Measurements from ENCODE around the gene ARHGAP15.

ARHGAP15 gene

DNA sequence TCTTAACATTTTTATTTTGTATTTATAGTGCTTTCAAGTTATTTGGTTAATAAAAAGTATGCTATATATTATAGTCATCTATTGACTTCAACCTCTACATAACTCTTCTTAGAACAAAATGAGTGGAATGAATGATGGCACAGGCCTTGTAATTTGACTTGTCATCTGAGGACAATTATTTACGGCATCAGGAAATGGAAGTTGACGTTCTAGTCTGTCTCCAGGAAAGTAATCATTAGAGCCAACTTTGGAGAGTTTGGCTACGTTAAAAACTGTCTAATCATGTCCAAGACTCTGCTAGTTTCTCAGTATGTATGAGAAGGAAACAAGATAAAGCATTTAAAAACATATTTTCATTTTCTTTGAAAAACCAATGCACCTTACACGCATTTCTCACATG is 353.6 kb downstream of the ARHGAP15 start:
- no peak for DNase-seq (ENCODE audit: low read depth)

- no peak for DNase-seq (ENCODE audit: low read depth)
Observed at GRCh38 chr2:143486976-143487375, 357.8 kb downstream of the ARHGAP15 start.

DNA sequence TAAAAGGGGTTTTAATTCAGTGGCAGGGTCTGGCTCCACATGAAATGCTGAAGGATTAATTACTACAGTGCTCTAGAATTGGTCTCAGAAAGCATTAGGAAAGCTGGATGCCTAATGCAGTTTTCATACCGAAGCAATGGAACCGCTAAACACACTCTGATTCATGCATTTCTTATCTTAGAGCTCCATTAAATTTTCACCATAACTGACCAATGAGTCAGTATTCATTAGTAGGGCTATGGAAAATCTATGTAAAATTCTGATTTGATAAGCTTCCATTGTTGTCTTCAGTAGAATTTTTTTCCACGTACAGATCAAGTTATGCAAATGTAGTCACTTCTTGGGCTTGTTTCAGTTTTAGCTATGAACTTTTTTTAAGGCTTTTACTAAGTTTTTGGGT is 359.9 kb downstream of the ARHGAP15 start:
- no peak for DNase-seq (ENCODE audit: low read depth)

DNA sequence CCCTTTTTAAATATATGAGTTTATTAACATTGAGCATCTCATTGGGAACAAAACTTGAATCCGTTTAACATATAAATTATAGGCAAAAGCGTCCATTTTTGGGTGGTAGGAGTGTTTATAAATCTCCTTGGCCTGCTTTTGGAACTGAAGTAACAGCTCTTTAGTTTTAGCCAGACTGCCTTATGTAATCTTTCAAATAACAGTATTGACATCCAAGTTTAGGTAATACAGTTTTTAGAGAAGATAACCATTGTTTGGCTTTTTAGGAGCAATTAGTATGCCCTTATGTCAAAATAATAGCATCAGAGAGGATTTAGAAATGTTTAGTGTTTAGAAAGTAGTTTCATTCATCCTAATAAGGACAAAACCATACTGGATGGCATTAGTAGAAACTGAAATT is 361.9 kb downstream of the ARHGAP15 start:
- DNase-seq (ENCODE audit: low read depth) = no peak

DNA sequence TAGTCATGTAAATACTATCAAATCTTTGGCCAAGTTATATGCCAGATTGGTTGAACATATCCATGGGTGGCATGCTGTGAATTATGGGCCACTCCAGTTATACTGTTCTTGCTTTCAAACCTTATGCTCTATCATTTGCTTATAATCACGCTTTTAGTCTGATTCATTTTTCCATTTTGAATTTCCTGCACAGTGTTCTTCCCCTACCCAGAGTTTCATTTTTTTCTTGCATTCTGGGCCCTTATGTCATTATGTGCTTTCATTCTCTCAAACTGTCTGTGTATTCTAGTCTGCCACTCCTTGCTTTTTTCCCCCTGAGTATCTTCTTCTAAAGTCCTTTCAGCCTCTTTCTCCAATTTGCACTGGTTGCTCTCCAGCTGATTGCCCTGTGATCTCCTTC is 364.1 kb downstream of the ARHGAP15 start:
- DNase-seq (ENCODE audit: low read depth) = no peak

DNA sequence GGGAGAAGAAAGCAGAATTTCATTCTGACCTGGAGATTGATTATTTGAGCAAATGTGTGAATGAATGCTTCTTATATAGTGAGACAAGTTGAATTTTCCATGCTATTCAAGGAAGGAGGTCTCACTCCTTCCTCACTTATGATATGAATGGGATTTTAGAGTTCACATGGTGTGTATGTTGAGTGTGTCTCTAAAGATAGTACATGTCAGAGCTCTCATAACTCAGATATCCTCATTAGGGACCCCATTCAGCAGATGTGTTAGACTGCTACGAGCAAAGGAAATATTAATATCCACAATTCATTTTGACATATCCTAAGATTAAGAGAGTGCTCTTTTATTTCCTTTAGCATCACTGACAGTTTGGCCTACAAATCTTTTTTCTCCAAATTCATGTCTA is 368.5 kb downstream of the ARHGAP15 start:
- no peak for DNase-seq (ENCODE audit: low read depth)

DNA sequence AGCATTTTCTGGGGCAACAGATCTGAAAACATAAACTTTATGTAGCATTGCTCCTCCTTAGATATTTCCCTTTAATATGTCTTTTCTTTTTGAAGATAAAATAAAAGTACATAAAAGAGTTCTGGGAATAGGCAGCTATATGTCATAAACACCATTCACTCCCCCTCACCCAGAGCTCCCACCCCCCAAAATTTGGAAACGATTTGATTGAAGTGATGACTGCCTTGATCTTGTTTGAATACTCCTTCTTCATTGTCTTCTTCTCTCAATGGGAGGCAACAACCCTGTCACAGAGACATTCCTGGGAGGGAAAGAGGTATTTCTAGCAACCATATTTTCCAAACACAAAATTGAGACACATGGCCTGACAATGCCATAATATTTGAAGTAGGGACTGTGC is 369.3 kb downstream of the ARHGAP15 start:
- no peak for DNase-seq (ENCODE audit: low read depth)

DNA sequence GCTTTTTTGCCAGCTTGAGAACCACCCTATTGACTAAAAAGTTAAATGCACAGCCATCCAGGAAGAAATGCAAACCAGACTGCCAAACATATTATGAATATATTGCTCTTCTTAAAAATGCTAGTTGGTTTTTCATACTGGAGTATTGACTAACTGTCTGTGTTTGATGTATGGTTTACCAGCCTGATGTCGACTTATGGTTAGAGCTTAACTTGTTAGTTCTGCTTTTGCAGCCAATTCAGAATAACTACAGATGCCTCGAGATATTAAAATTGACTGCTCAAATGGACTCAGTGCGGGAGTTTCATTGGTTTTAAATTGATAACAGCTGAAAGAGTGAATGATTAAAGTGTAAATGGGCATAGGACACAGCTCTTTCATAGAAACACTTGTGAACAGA is 369.8 kb downstream of the ARHGAP15 start:
- no peak for DNase-seq (ENCODE audit: low read depth)

- no peak for DNase-seq (ENCODE audit: low read depth)
Observed at GRCh38 chr2:143501106-143501676, 372.0 kb downstream of the ARHGAP15 start.

GRCh38 chr2:143503280-143503679 is 374.1 kb downstream of the ARHGAP15 start:
- DNase-seq (ENCODE audit: low read depth) = no peak

DNA sequence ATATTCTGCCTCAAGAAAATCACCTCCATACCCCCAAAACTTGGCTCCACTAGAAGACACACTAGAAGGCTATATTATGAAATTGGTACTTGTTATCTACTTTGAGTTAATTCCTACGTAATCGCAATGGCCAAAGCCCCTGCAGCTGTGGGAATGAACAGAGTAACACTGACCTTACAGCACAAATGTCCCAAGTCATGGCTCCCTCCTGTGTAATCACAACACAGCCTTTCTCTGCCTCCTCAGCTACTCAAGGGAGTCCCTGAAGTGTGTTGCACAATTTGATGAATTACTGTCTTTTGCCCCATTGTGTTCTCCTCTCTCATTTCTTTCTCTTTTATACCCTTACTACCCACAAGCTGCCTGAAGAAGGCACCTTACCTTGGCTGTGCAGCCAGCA is 375.2 kb downstream of the ARHGAP15 start:
- no peak for DNase-seq (ENCODE audit: low read depth)

DNA sequence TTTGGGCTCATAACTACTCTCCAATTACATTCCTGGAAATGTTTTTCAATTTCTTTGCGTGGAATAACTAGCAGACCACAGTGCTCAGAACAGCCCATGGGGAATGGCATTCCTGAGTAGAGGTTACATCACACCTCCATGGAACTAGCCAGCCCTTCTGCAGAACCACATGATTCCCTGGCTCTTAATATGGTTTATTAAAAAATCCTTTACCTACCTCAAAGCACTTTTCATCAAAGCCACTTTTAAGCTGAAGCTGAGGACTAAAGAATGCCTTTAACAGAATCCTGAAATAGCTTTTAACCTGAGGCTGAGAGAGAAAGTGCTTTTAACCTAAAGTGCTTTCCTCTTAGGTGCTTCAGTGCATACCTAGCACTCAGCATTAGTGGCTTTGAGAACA is 376.3 kb downstream of the ARHGAP15 start:
- no peak for DNase-seq (ENCODE audit: low read depth)

- DNase-seq (ENCODE audit: low read depth) = no peak
Observed at GRCh38 chr2:143513081-143513480, 383.9 kb downstream of the ARHGAP15 start.

- DNase-seq (ENCODE audit: low read depth) = no peak
Observed at GRCh38 chr2:143514413-143514812, 385.2 kb downstream of the ARHGAP15 start.

DNA sequence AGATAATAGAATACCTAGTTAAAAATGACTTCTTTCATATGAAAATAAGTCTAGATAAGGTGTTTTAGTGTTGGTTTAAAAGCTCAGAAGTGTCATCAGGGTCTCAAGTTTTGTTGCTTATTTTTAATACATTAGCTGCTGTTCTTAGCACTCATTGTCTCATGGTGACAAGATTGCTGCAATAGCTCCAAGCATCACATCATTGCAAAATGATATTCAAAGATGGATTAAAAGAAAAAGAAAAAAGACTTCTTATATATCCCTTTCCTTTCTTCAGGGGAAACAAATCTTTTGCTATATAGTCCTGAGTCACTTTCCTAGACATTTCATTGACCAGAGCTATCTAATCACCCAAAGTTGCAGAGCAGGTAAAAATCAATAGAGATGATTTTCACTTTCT is 386.1 kb downstream of the ARHGAP15 start:
- no peak for DNase-seq (ENCODE audit: low read depth)

GRCh38 chr2:143519521-143519920 is 390.3 kb downstream of the ARHGAP15 start:
- DNase-seq (ENCODE audit: low read depth) = no peak

GRCh38 chr2:143521396-143521795 is 392.2 kb downstream of the ARHGAP15 start:
- DNase-seq (ENCODE audit: low read depth) = no peak

- no peak for DNase-seq (ENCODE audit: low read depth)
Observed at GRCh38 chr2:143522699-143523098, 393.5 kb downstream of the ARHGAP15 start.

GRCh38 chr2:143524119-143524553 is 394.9 kb downstream of the ARHGAP15 start:
- DNase-seq (ENCODE audit: low read depth) = no peak

DNA sequence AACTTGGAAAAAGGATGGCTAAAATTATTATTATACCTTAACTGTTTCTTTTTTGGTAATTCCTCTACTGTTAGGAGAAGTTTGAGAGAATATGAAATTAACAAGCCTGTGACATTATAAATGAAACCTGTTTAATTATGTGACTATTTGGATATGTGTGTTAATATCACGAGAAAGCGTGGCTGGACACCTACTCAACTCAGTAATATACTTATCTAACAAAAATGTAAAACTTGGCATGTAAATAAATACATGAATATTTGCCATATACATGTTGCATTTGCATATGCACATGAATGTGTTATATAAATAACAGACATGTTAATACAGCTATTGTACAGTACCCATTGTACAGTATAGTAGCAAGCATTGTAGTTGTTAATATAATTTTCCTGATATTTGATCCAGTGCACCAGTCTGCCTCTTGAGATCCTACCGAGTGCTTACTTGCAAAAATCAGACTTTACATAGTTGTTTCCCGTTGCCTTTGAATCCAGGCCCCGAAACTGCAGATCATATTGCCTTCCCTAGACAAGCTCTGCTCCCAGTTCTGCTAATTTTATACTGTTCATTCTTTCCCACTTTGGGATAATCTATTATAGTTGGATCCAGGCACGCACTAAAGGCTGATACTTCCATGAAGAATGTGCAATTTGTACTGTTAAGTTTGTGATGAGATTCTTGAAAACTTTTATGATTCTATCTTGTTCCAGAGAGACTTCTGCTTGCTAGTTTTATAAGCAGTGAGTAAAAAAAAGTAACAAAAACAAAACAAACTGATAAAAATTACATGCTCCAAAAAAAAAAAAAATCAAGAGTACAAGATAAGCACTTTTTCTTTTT is 395.6 kb downstream of the ARHGAP15 start:
- no peak for DNase-seq (ENCODE audit: low read depth)

- DNase-seq (ENCODE audit: low read depth) = no peak
Observed at GRCh38 chr2:143525402-143525860, 396.2 kb downstream of the ARHGAP15 start.

- no peak for DNase-seq (ENCODE audit: low read depth)
Observed at GRCh38 chr2:143526498-143526897, 397.3 kb downstream of the ARHGAP15 start.

DNA sequence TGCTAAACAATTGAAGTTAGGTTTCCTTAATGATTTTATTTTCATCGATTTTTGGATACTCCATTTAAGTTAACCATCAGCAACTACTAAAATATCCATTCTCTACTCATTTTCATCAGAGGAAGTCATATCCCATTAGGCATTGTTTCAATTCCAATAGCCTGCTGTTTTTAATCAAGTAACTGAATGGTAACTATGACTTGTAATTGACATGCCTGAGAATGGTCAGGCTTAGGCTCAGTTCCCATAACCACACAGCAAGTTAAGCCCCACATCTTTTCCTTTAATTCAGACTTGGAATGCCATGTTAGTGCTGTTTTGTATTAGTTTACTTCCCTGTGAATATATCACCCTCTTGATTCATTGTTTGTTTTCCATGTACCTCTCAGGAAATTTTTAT is 398.8 kb downstream of the ARHGAP15 start:
- no peak for DNase-seq (ENCODE audit: low read depth)
